Measurements from ENCODE around the gene PARD6B. TPM values are rescaled to one million over a fixed set of nuclear protein-coding genes. Genes with fewer than 3 reads are reported as not detected.

Gene PARD6B
- total and polyA plus RNA-seq, 2 of the 4 experiments (the other 2 are of a cell fraction), result 0.17 to 0.90 TPM

DNA sequence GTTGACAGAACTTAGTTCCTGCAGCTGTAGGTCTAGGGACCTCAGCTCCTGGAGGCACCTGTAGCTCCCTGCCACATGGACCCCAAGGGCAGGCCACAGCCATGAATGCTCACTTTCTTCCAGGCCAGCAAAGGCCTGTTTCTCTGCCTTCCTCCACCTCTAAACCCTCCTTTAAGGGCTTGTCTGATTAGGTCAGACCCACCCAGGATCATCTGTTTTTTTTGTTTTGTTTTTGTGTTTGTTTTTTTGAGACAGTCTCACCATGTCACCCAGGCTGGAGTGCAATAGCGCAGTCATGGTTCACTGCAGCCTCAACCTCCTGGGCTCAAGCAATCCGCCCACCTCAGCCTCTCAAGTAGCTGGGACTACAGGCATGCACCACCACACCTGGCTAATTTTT is 52.0 kb downstream of the PARD6B start:
- Histone ChIP-seq H2AK5ac (ENCODE audit: low read depth, low read length) (no peak overlapping the region), H4K91ac (ENCODE audit: insufficient read depth, low read depth, low read length) (no peak overlapping the region), H2BK20ac (ENCODE audit: low read depth, low read length) (no peak overlapping the region), H3K79me1 (ENCODE audit: low read depth in 1 of 2, low read length in 2 of 2) (no peaks in the 10 kb centered on the region), H3K14ac (replicated peaks; ENCODE audit: low read depth, low read length) (no peak overlapping the region), H3K36me3 (ENCODE audit: control insufficient read depth, insufficient read depth, low read length) (no peaks in the 10 kb centered on the region), H3K56ac (ENCODE audit: extremely low read depth, insufficient read depth, low read length) (no peak overlapping the region), H2BK5ac (ENCODE audit: low read depth, low read length, poor library complexity, severe bottlenecking) (no peak overlapping the region), H2BK15ac (ENCODE audit: low read depth, low read length) (no peak overlapping the region), H4K8ac (ENCODE audit: low read depth in 2 of 2, low read length in 2 of 2) (no peak overlapping the region), H3K4me2 (ENCODE audit: low read depth, low read length) (no peak overlapping the region), H2AK9ac (replicated peaks; ENCODE audit: low read depth, low read length, poor library complexity) (no peak overlapping the region), H2AFZ (replicated peaks; ENCODE audit: low read length, poor library complexity) (no peak overlapping the region), H3K23ac (ENCODE audit: low read depth, low read length) (no peak overlapping the region), H4K5ac (ENCODE audit: low read depth, low read length) (no peak overlapping the region), H3K4me3 (ENCODE audit: insufficient read depth, low read depth, low read length) (no peak overlapping the region), H3K9me1 (ENCODE audit: insufficient read depth, low read length) (no peaks in the 10 kb centered on the region; the same call in 1 of the 2 replicates), H3K27me3 (ENCODE audit: control insufficient read depth, insufficient read depth, low read length) (peaks cover 4% of the 10 kb centered on the region; the same call in 1 of the 2 replicates), H3K9me3 (ENCODE audit: control insufficient read depth, insufficient read depth, low read length) (no peaks in the 10 kb centered on the region), H4K20me1 (ENCODE audit: insufficient read depth, low read length) (no peaks in the 10 kb centered on the region), H3K4me1 (ENCODE audit: control insufficient read depth, insufficient read depth, low read length) (peaks cover 3% of the 10 kb centered on the region), H3K9ac (ENCODE audit: low read depth, low read length) (no peak overlapping the region), H3K18ac (ENCODE audit: low read depth, low read length) (no peak overlapping the region), H2BK120ac (ENCODE audit: low read depth, low read length) (no peak overlapping the region), H3K27ac (ENCODE audit: insufficient read depth, low read length) (no peak overlapping the region), H3K4ac (ENCODE audit: low read depth, low read length) (no peak overlapping the region)
- dilution Hi-C loops (cut with HindIII; ENCODE audit: low sequenced_read_pairs, unreplicated experiment), result no loop called here
- TF ChIP-seq SMC3 (IDR thresholded peaks at IDR 0.05; ENCODE audit: low read depth, low read length) (no peak), POLR2A (IDR thresholded peaks at IDR 0.05; ENCODE audit: low read depth, low read length) (no peak)
- no peak for DNase-seq
- POLR2A ChIA-PET (ENCODE audit: unreplicated experiment), result no interaction called here
- no TSS peak for BruUV-seq (replicated peaks)
- intact Hi-C loops (cut with micrococcal nuclease), result no loop called here
- CTCF ChIA-PET, result no interaction called here
- in situ Hi-C loops (cut with MboI; ENCODE audit: low sequenced_read_pairs), result loop anchor here (10.0 kb wide), 1 partner anchor 599 kb away; no protein-coding TSS in a partner anchor
- WGBS, 2 experiments (ENCODE audit: extremely low coverage in 2 of 2, insufficient read length in 1 of 2), result 57% methylated on average over 1 of the region's 2 CpGs; no CpG with 5 or more reads in 1 of the 2 experiments
- no peak for ATAC-seq (ENCODE audit: low read depth)
